ENCODE measurements around the gene ELL2. TPM values are rescaled to one million over a fixed set of nuclear protein-coding genes. Genes with fewer than 3 reads are reported as not detected.

Gene ELL2
- total and polyA plus RNA-seq, 10 donors: 4.3 to 109 (median 66.8) TPM

GRCh38 chr5:95841914-95842812 is 119.5 kb downstream of the ELL2 start:
- Histone ChIP-seq H3K4me1 (peaks cover 6 to 67% (median 35%) of the 10 kb centered on the region in 6 donors), H3K9me3 (no peaks in the 10 kb centered on the region), H3K4me3 (no peak overlapping the region), H3K27me3 (replicated peaks in 1 of 7) (no peaks in the 10 kb centered on the region), H3K27ac (peak overlapping the region in 7 of 8 donors; percentile 22 to 80 (median 49)), H3K36me3 (no peaks in the 10 kb centered on the region)
- intact Hi-C loops (cut with DNase I; ENCODE audit: low total_unique reads): no loop called here
- no peak for DNase-seq
- no peak for TF ChIP-seq POLR2A (IDR thresholded peaks at IDR 0.05)
- TF ChIP-seq, protein P1, sequence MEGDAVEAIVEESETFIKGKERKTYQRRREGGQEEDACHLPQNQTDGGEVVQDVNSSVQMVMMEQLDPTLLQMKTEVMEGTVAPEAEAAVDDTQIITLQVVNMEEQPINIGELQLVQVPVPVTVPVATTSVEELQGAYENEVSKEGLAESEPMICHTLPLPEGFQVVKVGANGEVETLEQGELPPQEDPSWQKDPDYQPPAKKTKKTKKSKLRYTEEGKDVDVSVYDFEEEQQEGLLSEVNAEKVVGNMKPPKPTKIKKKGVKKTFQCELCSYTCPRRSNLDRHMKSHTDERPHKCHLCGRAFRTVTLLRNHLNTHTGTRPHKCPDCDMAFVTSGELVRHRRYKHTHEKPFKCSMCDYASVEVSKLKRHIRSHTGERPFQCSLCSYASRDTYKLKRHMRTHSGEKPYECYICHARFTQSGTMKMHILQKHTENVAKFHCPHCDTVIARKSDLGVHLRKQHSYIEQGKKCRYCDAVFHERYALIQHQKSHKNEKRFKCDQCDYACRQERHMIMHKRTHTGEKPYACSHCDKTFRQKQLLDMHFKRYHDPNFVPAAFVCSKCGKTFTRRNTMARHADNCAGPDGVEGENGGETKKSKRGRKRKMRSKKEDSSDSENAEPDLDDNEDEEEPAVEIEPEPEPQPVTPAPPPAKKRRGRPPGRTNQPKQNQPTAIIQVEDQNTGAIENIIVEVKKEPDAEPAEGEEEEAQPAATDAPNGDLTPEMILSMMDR (IDR thresholded peaks at IDR 0.05 in 8 of 11, conservative IDR thresholded peaks at IDR 0.05 in 3 of 11): no peak
- no peak for TF ChIP-seq POLR2AphosphoS5 (IDR thresholded peaks at IDR 0.05)
- whole genome bisulfite sequencing, 5 donors: 70 to 87% (median 75%) methylated on average over 8 of the region's 8 CpGs

- H3K36me3 ChIP-seq: no peaks in the 10 kb centered on the region
- H3K27ac ChIP-seq: peak overlapping the region in 5 of 8 donors; percentile 41 to 80 (median 58)
- no peak for DNase-seq
- H3K27me3 ChIP-seq (replicated peaks in 1 of 7): no peaks in the 10 kb centered on the region
- 29 to 60% (median 46%) methylated on average over 1 of the region's 1 CpG for WGBS, 5 donors
- H3K4me1 ChIP-seq: peaks cover 8 to 72% (median 45%) of the 10 kb centered on the region in 6 donors
- H3K9me3 ChIP-seq: no peaks in the 10 kb centered on the region
- H3K4me3 ChIP-seq: no peak overlapping the region
- TF ChIP-seq, protein P1 (IDR thresholded peaks at IDR 0.05 in 8 of 11, conservative IDR thresholded peaks at IDR 0.05 in 3 of 11): no peak
- no peak for TF ChIP-seq POLR2AphosphoS5 (IDR thresholded peaks at IDR 0.05)
- TF ChIP-seq POLR2A (IDR thresholded peaks at IDR 0.05): no peak
- intact Hi-C loops (cut with DNase I; ENCODE audit: low total_unique reads): no loop called here
These were observed 120.5 kb downstream of the ELL2 start for GRCh38 chr5:95840956-95841705.

DNA sequence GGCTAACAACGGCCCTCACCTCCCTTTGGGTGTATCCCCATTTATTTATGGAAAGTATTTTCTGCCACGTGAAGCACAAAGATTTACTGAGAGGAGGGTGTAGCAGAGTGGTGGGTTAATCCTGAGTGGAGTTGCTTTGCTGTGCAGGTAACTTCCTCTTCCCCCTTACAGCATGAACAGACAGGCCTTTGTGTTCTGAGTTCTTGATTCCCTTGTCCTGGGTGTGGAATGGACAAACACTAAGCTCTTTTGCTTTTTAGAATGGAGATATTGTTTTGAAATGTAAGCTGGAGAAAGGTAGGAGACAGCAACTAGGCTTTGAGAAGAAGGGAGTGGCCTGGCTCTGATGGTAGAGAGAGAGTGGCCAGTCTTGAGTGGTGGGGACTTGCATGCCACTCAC is 122.0 kb downstream of the ELL2 start:
- no peak overlapping the region for H3K4me3 ChIP-seq
- H3K4me1 ChIP-seq: peaks cover 19 to 87% (median 58%) of the 10 kb centered on the region in 6 donors
- 64 to 82% (median 79%) methylated on average over 2 of the region's 2 CpGs for WGBS, 5 donors
- no peaks in the 10 kb centered on the region for H3K27me3 ChIP-seq (replicated peaks in 1 of 7)
- DNase-seq: no peak
- H3K9me3 ChIP-seq: no peaks in the 10 kb centered on the region
- TF ChIP-seq, protein P1 (IDR thresholded peaks at IDR 0.05 in 8 of 11, conservative IDR thresholded peaks at IDR 0.05 in 3 of 11): no peak
- no peaks in the 10 kb centered on the region for H3K36me3 ChIP-seq
- intact Hi-C loops (cut with DNase I; ENCODE audit: low total_unique reads): no loop called here
- peak overlapping the region in 3 of 8 donors; percentile 26 to 80 (median 48) for H3K27ac ChIP-seq

- peaks cover 23 to 90% (median 62%) of the 10 kb centered on the region in 6 donors for H3K4me1 ChIP-seq
- no peaks in the 10 kb centered on the region for H3K27me3 ChIP-seq (replicated peaks in 1 of 7)
- no peaks in the 10 kb centered on the region for H3K9me3 ChIP-seq
- H3K36me3 ChIP-seq: no peaks in the 10 kb centered on the region
- no peak overlapping the region for H3K4me3 ChIP-seq
- intact Hi-C loops (cut with DNase I; ENCODE audit: low total_unique reads): no loop called here
- no peak for DNase-seq
- H3K27ac ChIP-seq: peak overlapping the region in 4 of 8 donors; percentile 26 to 80 (median 48)
- WGBS, 5 donors: 79 to 95% (median 86%) methylated on average over 1 of the region's 1 CpG
- TF ChIP-seq, protein P1 (IDR thresholded peaks at IDR 0.05 in 8 of 11, conservative IDR thresholded peaks at IDR 0.05 in 3 of 11): no peak
- TF ChIP-seq POLR2A (IDR thresholded peaks at IDR 0.05): no peak
- TF ChIP-seq POLR2AphosphoS5 (IDR thresholded peaks at IDR 0.05): no peak
These were observed 123.1 kb downstream of the ELL2 start for GRCh38 chr5:95838556-95838955.
